HG02759 (cell line): ENCODE data around the gene DNAAF9.

Experiments
- ATAC-seq: cut with Tn5 transposase; IDR thresholded peaks from one replicate; pipeline ENCODE4 v1.9.1; 2021; ENCODE audit warnings: mild to moderate bottlenecking, moderate library complexity; ENCODE audit not compliant: unreplicated experiment

Gene DNAAF9

GRCh38 chr20:3378138-3378537, 29.3 kb downstream of the DNAAF9 start:
- ATAC-seq, result no peak

- no peak for ATAC-seq
Observed at GRCh38 chr20:3377644-3378043, 29.8 kb downstream of the DNAAF9 start.

- no peak for ATAC-seq
Observed at GRCh38 chr20:3374296-3374695, 33.2 kb downstream of the DNAAF9 start.

GRCh38 chr20:3371754-3372153, 35.7 kb downstream of the DNAAF9 start:
- ATAC-seq, result no peak

- no peak for ATAC-seq
Observed at GRCh38 chr20:3367089-3367488, 40.4 kb downstream of the DNAAF9 start.

- no peak for ATAC-seq
Observed at GRCh38 chr20:3364323-3365013, 43.0 kb downstream of the DNAAF9 start.

- ATAC-seq, result no peak
Observed at GRCh38 chr20:3360752-3361151, 46.7 kb downstream of the DNAAF9 start.

- no peak for ATAC-seq
Observed at GRCh38 chr20:3358676-3359340, 48.7 kb downstream of the DNAAF9 start.
